GM19324 (cell line): ENCODE results near the gene RGPD6.
A peak's percentile ranks its signal among the peaks of the same experiment; 100 is the strongest.
"Not testable (repeated sequence)": the region's sequence is repeated elsewhere in the genome, so short reads cannot be mapped to it uniquely, and the experiment has no call there.

Source experiments
- ATAC-seq: cut with Tn5 transposase; IDR thresholded peaks from one replicate; pipeline ENCODE4 v1.9.1; 2021; ENCODE audit warnings: mild to moderate bottlenecking, moderate library complexity; ENCODE audit not compliant: unreplicated experiment, low FRiP score

The RGPD6 gene

GRCh38 chr2:110576763-110577416, at the start of gene RGPD6:
RGPD6 (minus strand) TSS chr2:110577222; CDS start chr2:110577024, 198 bp downstream.
- peak; percentile 96 for ATAC-seq

GRCh38 chr2:110619326-110619939, 42.4 kb upstream of the RGPD6 start:
- ATAC-seq, result not testable (repeated sequence)

GRCh38 chr2:110613927-110614326, 36.9 kb upstream of the RGPD6 start:
- ATAC-seq, result not testable (repeated sequence)

- not testable (repeated sequence) for ATAC-seq
Measured at GRCh38 chr2:110610613-110611250, 33.7 kb upstream of the RGPD6 start.

GRCh38 chr2:110609843-110610612, 33.0 kb upstream of the RGPD6 start:
- ATAC-seq, result not testable (repeated sequence)

GRCh38 chr2:110608788-110609502, 31.9 kb upstream of the RGPD6 start:
- not testable (repeated sequence) for ATAC-seq

- ATAC-seq, result not testable (repeated sequence)
Measured at GRCh38 chr2:110605057-110605456, 28.0 kb upstream of the RGPD6 start.

- not testable (repeated sequence) for ATAC-seq
Measured at GRCh38 chr2:110603917-110604591, 27.0 kb upstream of the RGPD6 start.

GRCh38 chr2:110602139-110602538, 25.1 kb upstream of the RGPD6 start:
- not testable (repeated sequence) for ATAC-seq

GRCh38 chr2:110591973-110592372, 15.0 kb upstream of the RGPD6 start:
- not testable (repeated sequence) for ATAC-seq

- ATAC-seq, result not testable (repeated sequence)
Measured at GRCh38 chr2:110589677-110590330, 12.8 kb upstream of the RGPD6 start.

GRCh38 chr2:110588520-110588919, 11.5 kb upstream of the RGPD6 start:
- ATAC-seq, result not testable (repeated sequence)

- ATAC-seq, result not testable (repeated sequence)
Measured at GRCh38 chr2:110579216-110579965, 2.4 kb upstream of the RGPD6 start.

GRCh38 chr2:110578429-110578828, 1.4 kb upstream of the RGPD6 start:
- ATAC-seq, result not testable (repeated sequence)

GRCh38 chr2:110499755-110500377, 77.2 kb downstream of the RGPD6 start:
- not testable (repeated sequence) for ATAC-seq

GRCh38 chr2:110496027-110496426, 81.0 kb downstream of the RGPD6 start:
- not testable (repeated sequence) for ATAC-seq

- ATAC-seq, result not testable (repeated sequence)
Measured at GRCh38 chr2:110494488-110494887, 82.5 kb downstream of the RGPD6 start.

GRCh38 chr2:110488991-110489390, 88.0 kb downstream of the RGPD6 start:
- ATAC-seq, result not testable (repeated sequence)
